ENCODE results near the gene TMEM151B. TPM values are rescaled to one million over a fixed set of nuclear protein-coding genes. Genes with fewer than 3 reads are reported as not detected.

TMEM151B gene
- total RNA-seq, 1 experiment from 2014 or later = not detected

DNA sequence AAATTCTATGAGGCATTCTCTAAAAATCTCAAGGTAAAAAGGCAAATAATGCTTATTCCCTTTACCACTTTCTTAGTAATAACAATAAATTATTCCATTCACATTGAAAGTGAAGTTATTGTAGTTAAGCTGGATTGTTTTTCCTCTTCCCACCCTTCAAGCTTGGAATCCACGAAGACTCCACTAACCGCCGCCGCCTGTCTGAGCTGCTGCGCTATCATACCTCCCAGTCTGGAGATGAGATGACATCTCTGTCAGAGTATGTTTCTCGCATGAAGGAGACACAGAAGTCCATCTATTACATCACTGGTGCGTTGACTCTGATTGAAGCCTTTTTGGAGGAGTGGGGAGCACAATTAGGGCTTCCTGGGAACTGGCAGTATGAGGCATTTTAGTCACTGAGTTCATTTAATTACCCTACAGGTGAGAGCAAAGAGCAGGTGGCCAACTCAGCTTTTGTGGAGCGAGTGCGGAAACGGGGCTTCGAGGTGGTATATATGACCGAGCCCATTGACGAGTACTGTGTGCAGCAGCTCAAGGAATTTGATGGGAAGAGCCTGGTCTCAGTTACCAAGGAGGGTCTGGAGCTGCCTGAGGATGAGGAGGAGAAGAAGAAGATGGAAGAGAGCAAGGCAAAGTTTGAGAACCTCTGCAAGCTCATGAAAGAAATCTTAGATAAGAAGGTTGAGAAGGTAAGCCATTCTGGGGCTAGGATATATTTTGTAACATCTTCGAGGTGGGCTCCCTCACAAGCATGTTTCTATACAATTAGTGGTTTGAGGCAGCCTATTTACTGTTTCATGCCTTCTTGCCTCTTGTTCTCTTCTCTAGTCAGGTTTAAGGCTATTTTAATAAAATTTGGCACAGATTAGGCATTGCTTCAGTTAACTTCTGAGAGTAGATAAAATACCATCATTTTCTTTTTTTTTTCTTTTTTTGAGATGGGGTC lies 18.4 kb upstream of the TMEM151B start:
- Histone ChIP-seq H3K27me3 (replicated peaks) (no peaks in the 10 kb centered on the region), H3K4me1 (replicated peaks) (peaks cover 26% of the 10 kb centered on the region), H3K36me3 (peaks cover 97% of the 10 kb centered on the region), H3K4me3 (no peak overlapping the region), H3K27ac (no peak overlapping the region), H3K9me3 (replicated peaks) (no peaks in the 10 kb centered on the region)
- DNase-seq (ENCODE audit: low read depth in 1 of 2, low spot score in 2 of 2) = no peak

DNA sequence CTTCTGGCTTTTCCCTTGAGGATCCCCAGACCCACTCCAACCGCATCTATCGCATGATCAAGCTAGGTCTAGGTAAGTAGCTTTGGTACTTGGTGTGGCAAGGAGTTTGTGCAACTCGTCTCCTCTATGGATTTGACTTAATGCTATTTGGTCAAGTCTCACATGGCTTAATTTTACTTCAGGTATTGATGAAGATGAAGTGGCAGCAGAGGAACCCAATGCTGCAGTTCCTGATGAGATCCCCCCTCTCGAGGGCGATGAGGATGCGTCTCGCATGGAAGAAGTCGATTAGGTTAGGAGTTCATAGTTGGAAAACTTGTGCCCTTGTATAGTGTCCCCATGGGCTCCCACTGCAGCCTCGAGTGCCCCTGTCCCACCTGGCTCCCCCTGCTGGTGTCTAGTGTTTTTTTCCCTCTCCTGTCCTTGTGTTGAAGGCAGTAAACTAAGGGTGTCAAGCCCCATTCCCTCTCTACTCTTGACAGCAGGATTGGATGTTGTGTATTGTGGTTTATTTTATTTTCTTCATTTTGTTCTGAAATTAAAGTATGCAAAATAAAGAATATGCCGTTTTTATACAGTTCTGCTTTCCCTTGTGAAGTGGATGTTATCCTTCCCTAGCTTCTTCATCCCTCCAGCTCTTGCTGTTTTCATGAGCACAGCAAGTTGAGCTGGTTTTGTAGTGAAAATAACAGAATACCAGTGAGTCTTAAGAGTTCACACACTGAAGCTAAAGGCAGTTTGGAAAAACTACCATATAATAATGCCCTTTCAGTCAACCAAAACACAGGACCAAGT lies 16.7 kb upstream of the TMEM151B start:
- no peak overlapping the region for H3K27ac ChIP-seq
- peaks cover 96% of the 10 kb centered on the region for H3K36me3 ChIP-seq
- no peaks in the 10 kb centered on the region for H3K9me3 ChIP-seq (replicated peaks)
- no peaks in the 10 kb centered on the region for H3K27me3 ChIP-seq (replicated peaks)
- no peak overlapping the region for H3K4me3 ChIP-seq
- peaks cover 31% of the 10 kb centered on the region for H3K4me1 ChIP-seq (replicated peaks)
- peak in 1 of 2 experiments; percentile 69 for DNase-seq (ENCODE audit: low read depth in 1 of 2, low spot score in 2 of 2)

DNA sequence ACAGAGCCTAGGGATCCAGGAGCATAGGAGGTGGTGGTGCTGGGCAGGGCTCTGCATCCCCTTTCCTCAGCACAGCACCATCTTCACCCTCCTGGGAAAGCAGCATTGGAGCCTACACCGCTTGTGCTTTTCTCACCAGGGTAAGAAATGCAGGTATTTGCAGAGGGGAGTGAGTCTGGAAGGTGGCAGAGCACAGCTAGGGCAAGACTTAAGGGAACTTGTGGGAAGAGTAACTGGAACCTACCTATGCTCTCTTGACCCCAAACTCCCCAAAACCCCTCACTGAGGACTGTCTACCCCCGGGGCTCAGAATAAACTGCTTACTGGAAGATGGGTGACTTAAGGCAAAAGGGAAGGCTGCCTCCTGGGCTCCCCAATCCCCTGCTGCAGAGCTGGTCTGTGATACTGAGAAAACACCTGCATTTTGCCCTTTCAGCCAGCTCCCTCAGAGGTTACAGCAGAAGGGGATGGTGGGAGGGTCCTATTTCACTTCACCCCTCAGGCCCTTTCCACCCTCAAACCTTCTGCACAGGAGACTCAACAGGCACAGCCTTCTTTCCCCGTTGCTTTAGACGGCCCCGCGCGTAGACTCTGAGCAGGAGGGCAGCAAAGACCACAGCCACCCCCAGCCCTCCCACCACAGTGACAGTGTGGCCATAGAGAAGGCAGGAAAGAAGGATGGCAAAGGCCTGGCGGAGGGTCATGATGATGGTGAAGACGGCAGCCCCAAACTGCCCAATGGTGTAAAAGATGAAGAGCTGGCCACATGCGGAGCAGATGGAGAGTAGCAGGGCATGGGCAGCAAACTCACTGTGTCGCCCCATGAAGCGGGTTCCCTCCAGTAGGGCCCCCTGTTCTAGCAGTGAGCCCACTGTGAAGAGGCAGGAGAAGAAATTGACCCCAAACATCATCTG lies 15.8 kb upstream of the TMEM151B start:
- H3K27me3 ChIP-seq (replicated peaks) = no peaks in the 10 kb centered on the region
- H3K9me3 ChIP-seq (replicated peaks) = no peaks in the 10 kb centered on the region
- peaks cover 21% of the 10 kb centered on the region for H3K4me1 ChIP-seq (replicated peaks)
- no peak for DNase-seq (ENCODE audit: low read depth in 1 of 2, low spot score in 2 of 2)
- H3K4me3 ChIP-seq = no peak overlapping the region
- H3K36me3 ChIP-seq = peaks cover 94% of the 10 kb centered on the region
- H3K27ac ChIP-seq = no peak overlapping the region

DNA sequence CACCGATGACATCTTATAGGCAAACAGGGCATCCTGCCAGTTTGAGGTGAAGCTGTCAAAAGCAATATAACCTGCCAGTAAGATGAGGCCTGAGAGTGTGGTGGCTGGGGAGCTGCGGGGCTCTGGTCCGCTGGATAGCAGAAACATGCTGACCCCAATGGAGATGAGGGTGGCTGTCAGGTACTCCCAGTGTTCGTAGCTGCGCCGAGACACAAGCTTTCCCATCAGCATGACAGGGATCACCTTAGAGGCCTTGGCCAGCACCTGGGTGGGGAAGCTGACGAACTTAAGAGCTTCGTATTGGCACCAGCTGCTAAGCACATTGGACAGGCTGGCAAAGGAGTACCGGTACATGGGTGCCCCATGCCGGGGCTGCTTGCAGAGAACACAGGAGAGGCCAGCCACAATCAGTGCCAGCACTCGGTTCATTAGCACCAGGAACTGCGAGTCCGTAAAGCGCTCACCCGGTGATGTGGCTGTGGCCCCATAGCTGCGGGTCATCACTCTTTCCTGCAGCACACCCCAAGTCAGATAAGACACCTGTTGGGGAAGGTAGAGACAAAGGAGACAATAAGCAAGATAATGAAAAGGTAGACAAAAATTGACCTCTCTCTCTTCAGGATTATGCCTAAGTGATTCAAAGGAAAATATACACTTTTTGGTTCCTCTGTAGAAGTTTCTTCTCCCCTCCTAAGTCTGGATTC lies 15.0 kb upstream of the TMEM151B start:
- no peak overlapping the region for H3K27ac ChIP-seq
- H3K9me3 ChIP-seq (replicated peaks) = no peaks in the 10 kb centered on the region
- DNase-seq (ENCODE audit: low read depth in 1 of 2, low spot score in 2 of 2) = no peak
- peaks cover 93% of the 10 kb centered on the region for H3K36me3 ChIP-seq
- no peaks in the 10 kb centered on the region for H3K27me3 ChIP-seq (replicated peaks)
- no peak overlapping the region for H3K4me3 ChIP-seq
- peaks cover 16% of the 10 kb centered on the region for H3K4me1 ChIP-seq (replicated peaks)

DNA sequence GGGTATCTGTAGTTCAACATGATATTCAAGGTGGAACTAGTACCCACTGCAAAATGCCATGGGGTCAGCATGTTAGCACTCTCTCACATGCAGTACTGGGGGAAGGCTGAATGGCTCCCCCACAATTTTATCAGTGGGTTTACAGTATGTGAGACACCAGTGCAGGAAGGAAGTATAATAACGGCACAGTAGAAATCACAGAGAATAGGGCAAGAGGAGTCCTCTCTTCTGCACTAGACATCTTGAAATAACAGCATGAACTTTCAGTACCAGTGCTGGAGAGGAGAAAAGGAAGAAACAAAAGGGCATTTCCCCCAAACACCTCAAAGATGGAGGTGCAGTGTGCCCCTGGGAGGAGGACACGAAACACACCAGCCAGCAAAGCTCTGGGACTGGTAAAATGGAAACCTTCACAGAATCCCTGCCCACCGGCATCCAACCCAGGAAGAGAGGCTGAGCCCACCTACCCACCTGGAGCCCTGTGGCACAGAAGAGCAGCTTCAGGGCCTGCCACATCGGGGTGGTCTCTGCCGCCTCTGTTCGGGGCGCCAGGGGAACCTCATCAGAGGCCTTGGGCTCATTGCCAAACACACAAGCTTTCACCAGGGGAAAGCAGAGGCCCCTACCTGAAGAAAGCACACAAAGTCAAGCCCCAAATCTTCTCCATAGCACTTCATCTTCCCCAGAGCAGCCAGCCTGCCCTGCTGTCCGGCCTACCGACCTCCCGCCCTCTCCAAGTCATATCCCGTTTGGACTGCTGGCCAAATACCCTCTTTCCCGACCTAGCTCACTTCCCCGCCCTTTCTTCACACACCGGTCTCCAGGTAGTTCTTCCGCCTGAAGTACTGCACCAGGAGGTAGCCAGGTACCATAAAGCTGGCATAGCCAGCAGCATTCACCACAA lies 14.1 kb upstream of the TMEM151B start:
- no peak overlapping the region for H3K27ac ChIP-seq
- DNase-seq (ENCODE audit: low read depth in 1 of 2, low spot score in 2 of 2) = no peak
- H3K36me3 ChIP-seq = peaks cover 93% of the 10 kb centered on the region

DNA sequence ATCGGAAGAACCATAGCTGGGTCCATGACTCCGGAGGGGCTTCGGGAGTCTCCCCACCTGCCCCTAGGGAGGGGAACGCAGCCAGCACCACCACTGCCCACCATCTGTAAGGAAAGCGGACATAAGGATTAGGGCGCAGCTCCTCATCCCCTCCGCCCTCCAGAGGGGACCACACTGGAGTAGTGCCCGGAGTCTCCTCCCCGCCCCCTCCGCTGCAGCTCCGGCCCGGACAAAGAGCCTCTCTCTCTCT lies 13.6 kb upstream of the TMEM151B start:
- Histone ChIP-seq H3K9me3 (replicated peaks) (no peaks in the 10 kb centered on the region), H3K36me3 (peaks cover 93% of the 10 kb centered on the region), H3K4me3 (peak overlapping the region; percentile 80), H3K27me3 (replicated peaks) (no peaks in the 10 kb centered on the region), H3K27ac (peak overlapping the region; percentile 65; the same call in 1 of the 2 replicates), H3K4me1 (replicated peaks) (peaks cover 16% of the 10 kb centered on the region)
- no peak for DNase-seq (ENCODE audit: low read depth in 1 of 2, low spot score in 2 of 2)

More for the DNA sequence above, 14.1 kb upstream of the TMEM151B start:
- H3K4me3 ChIP-seq = peak overlapping the region; percentile 80
- H3K4me1 ChIP-seq (replicated peaks) = peaks cover 16% of the 10 kb centered on the region
- H3K9me3 ChIP-seq (replicated peaks) = no peaks in the 10 kb centered on the region
- no peaks in the 10 kb centered on the region for H3K27me3 ChIP-seq (replicated peaks)

DNA sequence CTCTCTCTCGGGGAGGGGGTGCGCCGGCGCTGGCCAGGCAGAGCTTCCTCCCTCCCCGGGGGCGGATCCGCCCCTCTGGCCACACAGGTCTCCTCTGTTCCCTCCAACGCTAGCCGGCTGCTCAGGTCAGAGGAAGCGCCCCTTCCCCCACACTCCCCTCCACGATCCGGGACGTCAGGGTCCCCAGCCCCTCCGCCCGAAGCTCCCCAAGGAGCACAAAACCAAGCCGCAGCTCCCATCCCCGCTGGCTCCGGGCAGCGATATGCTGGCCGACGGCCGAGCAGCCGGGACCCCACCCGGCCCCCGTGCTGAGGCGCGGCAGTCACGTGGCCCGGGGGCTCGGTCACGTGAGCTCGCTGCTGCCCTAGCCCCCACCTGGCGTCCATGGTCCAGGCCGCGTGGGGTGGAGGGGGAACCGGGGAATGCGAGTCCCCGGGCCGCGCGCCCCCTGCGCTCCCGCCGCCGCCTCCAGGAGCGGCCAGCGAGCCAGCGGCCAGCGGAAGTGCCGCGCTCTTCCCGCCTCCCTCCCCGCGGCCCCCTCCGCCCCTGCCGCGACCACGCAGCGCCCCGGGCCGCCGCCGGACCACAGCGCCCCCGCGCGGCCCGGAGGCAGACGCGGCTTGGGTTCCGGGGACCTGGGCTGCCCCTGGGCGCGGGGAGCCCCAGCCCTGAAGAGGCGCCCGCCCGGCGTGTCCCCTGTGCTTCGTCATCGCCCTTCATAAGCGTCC lies 13.1 kb upstream of the TMEM151B start, which contains the start of gene SLC35B2:
TSS of gene SLC35B2 (minus strand) at position 504 of the 728 bp plus-strand sequence. CDS start at position 386, 118 bp downstream.
- Histone ChIP-seq H3K4me1 (replicated peaks) (peaks cover 16% of the 10 kb centered on the region), H3K27ac (peak within 1 kb of the TSS; percentile 65), H3K27me3 (replicated peaks) (no peaks in the 10 kb centered on the region), H3K9me3 (replicated peaks) (no peaks in the 10 kb centered on the region), H3K36me3 (peaks cover 93% of the 10 kb centered on the region), H3K4me3 (peak within 1 kb of the TSS; percentile 80)
- peak; percentile 77 to 81 for DNase-seq (ENCODE audit: low read depth in 1 of 2, low spot score in 2 of 2)

DNA sequence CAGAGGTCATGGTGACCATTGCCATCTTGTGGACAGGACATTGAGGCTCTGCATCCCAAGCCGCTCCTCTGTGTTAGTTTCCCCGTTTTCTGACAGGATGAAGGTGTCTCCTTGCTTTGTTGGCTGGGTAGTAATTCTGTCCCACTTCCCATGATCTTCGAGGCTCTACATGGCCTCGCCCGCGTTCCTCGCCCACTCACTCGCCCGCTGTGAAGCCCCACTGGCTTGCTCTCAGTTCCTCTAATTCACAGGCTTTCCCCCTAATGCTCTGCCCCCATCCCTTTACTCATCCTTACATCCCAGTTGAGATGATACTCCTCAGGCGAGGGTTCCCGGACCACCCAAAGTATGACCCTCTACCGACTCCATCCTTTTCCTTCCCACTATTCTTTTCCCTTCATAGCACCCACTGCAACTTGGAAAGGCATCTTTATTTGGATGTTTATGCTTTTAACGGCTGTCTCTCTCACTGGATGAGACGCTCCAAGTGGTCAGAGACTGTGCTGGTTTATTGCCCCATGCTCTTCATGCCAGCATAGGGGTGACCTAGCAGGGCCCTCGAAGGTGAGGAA lies 12.4 kb upstream of the TMEM151B start:
- peaks cover 22% of the 10 kb centered on the region for H3K4me1 ChIP-seq (replicated peaks)
- no peaks in the 10 kb centered on the region for H3K9me3 ChIP-seq (replicated peaks)
- H3K36me3 ChIP-seq = peaks cover 93% of the 10 kb centered on the region
- no peaks in the 10 kb centered on the region for H3K27me3 ChIP-seq (replicated peaks)
- peak overlapping the region; percentile 80 for H3K4me3 ChIP-seq
- peak overlapping the region; percentile 23 for H3K27ac ChIP-seq
- DNase-seq (ENCODE audit: low read depth in 1 of 2, low spot score in 2 of 2) = no peak

DNA sequence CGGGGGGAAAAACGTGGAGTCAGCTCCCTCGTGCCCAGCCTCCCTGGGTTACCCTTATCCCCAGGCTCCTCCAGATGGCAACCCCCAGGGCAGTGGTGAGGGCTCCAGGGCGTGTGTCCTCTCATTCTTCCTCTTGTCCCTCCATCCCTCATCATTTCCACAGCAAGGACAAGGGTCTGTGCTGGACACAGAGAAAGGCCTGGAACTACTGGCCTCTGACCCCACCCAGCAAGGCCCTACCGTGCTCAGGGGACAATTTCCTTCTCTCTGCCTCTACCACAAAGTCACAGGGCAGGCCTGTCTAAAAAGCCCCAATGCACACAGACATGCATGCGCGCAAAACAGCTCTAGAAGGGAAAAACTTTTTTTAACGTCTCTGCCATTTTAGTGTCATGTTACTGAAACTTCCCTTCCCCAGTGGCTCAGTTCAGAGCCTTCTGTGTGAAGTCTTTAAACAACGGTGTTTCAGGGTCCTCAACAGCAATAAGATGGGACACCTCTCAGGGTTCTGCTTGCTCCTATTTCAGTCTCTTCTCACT lies 11.9 kb upstream of the TMEM151B start:
- Histone ChIP-seq H3K27ac (no peak overlapping the region), H3K4me3 (no peak overlapping the region), H3K27me3 (replicated peaks) (no peaks in the 10 kb centered on the region), H3K36me3 (peaks cover 93% of the 10 kb centered on the region), H3K4me1 (replicated peaks) (peaks cover 28% of the 10 kb centered on the region), H3K9me3 (replicated peaks) (no peaks in the 10 kb centered on the region)
- no peak for DNase-seq (ENCODE audit: low read depth in 1 of 2, low spot score in 2 of 2)

DNA sequence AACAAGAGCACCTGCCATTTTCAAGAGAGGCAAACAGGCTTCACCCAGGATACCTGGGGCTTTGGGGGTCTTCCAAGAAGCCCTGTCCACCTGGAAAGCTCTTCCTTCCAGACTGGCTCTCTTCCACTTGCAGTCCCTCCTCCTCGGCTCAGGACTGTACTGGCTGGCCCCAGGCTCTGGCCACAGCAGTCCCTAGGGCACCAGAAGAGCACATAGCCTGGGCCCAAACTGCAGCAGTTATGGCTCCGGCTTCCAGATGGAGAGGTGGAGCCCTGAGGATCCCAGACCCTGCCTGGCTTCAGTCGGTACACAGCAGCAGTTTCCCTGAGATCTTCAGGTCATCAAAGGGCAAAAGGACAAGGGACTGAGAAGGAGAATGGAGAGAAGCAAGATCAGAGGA lies 11.3 kb upstream of the TMEM151B start:
- H3K27ac ChIP-seq = no peak overlapping the region
- peaks cover 33% of the 10 kb centered on the region for H3K4me1 ChIP-seq (replicated peaks)
- peaks cover 87% of the 10 kb centered on the region for H3K36me3 ChIP-seq
- no peaks in the 10 kb centered on the region for H3K27me3 ChIP-seq (replicated peaks)
- no peak for DNase-seq (ENCODE audit: low read depth in 1 of 2, low spot score in 2 of 2)
- no peak overlapping the region for H3K4me3 ChIP-seq
- H3K9me3 ChIP-seq (replicated peaks) = no peaks in the 10 kb centered on the region

DNA sequence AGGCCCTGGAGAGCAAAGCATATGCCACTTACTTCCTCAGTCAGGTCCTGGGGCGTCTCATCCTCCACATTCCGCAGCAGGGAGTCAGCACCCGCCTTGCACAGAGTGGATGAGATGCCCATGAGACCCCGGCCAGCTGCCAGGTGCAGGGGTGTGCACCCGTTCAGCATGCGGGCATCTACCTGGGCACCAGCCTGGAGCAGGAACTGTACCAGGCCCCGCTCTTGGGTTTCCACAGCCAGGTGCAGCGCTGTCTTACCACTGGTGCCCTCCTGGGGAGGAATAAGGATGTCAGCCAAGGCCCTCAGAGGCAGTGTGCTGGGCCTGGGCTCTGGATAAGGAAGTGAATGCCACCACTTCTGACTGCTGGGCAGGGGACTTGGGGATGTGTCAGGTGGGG lies 10.2 kb upstream of the TMEM151B start:
- no peaks in the 10 kb centered on the region for H3K27me3 ChIP-seq (replicated peaks)
- no peaks in the 10 kb centered on the region for H3K9me3 ChIP-seq (replicated peaks)
- H3K4me3 ChIP-seq = no peak overlapping the region
- H3K36me3 ChIP-seq = peaks cover 77% of the 10 kb centered on the region
- DNase-seq (ENCODE audit: low read depth in 1 of 2, low spot score in 2 of 2) = no peak
- H3K4me1 ChIP-seq (replicated peaks) = peaks cover 43% of the 10 kb centered on the region
- no peak overlapping the region for H3K27ac ChIP-seq

Data from SJSA1 (cell line).